NCI-H460 (cell line): ENCODE measurements around the gene U2SURP. TPM values are rescaled to one million over a fixed set of nuclear protein-coding genes. Genes with fewer than 3 reads are reported as not detected.

ENCODE experiments used
- DNase-seq: peaks from one replicate; pipeline ENCODE4 v3.0.0-alpha.2; 2016; ENCODE audit warnings: low read depth; ENCODE audit errors: extremely low read depth
- small RNA-seq, 2 experiments: library from RNA; depleted of rRNA; stranded (forward); fragments of <200 nt; gene quantifications; one replicate each; pipeline ENCODE3, GENCODE V24; 2014
- total RNA-seq: library from RNA; depleted of rRNA; stranded (reverse); fragments of >200 nt; shearing (Covaris generic); gene quantifications from 2 replicates; pipeline ENCODE4 v1.2.3, GENCODE V29; 2014; rRNA removed

Gene U2SURP
- total RNA-seq, 1 experiment from 2014 or later = 121 TPM

DNA sequence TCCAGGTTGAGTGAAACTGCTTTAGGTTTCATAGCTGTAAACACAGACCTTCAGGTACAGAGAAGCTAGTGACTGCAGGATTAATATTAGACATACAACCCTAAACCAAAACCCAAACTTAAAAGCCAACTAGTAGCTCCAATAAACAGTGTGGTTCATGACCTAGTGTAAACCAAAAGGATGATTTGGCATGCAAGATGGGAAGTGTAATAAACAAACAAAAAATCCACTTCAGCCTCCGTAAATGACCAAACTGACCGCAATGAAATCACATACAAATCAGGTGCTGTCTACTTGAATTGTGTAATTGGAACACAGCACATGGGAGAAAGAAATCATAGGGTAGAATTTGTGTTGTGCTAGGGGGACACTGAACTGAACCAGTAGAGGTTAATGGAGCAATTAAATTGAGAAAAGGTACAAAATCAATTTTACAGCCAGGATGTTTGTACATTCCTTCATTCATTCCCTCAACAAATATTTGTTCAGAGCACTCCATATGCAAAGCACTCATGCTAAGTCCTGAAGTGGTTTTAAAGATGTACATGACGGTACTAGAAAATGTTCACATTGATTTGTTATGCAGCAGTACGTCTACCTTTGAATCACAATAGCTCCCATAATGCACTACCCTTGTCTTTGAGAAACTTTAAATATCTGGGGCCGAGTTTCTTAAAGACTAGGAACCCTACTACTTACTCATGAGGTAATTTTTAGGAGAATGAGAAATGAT, 96.8 kb downstream of the U2SURP start:
- DNase-seq = no peak

DNA sequence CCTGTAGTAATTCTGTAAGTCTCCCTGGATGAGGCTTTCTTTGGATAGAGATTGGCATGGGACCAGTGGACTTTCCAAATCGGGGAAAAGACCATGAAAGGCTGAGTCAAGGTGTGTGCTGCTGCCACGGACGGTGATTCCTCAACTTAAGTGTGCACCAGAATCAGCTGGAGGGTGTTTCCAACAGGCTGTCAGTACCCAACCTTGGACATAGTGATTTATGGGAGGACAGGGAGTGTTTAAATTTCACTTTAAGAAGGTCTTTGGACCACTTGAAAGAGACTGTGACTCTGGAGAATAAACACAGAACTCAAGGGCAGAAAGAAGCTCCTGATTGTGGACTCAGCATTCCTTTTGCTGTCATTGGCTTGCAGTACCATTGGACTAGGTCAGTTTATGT, 97.8 kb downstream of the U2SURP start:
- no peak for DNase-seq

DNA sequence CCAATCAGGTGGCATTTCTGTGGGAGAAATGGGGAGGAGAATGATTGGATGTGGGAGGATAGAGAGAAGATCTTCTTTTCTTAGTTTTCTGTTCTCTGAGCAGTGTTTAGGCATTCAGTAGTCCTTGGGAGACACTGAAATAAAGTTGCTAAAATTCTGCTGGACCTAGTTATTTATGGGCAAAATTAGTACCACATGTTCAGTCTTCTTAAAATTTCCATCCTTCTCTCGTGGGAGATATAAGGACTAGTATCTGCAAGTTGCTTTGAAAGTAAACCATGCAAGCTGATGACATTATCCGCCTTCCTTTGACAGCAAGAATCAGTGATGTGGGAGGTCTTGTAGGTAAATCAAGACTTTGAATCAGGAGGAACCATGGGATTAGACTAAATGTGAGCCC, 98.3 kb downstream of the U2SURP start:
- DNase-seq = no peak

DNA sequence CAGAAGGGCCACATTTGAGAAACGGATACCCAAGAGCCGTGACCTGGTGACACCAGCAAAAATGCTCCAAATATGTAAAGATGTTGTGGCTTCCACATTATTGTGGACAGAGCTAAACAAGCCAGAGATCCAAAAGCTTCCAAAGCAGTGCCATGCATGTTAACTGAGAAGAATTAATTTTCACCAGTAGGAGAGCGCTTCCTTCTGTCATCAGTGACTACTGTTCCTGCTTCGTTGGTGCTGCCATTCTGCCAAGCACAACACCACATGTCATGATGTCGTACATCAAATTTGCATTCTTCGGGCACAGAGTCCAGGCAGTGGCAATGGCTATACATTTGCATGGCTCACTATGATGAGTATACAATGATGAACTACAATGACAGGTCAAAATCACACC, 99.1 kb downstream of the U2SURP start:
- DNase-seq = no peak

DNA sequence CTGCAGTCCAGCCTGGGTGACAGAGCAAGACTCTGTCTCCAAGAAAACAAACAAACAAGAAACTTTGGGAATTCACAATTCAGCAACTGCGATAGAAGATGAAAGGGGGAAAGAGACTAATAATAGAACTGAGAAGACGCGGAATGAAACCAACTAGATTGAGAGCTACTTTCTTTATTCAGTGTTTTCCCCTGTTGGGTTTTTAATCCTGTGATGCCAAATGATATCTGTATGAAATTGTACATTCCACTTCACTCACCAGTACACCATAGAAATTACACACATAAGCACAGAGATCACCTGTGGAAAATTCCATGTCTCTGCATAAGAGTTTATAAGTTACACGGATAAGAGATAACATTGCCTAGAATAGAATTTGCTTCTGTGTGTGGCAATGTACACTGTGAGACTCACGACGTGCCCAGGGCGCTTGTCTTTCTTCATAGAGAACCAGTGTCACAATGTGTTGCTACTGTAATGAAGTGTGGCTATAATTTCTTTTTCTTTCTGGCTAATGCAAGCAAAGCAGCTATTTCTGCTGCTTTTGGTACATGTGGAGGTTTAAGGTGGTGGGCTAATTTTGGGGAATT, 100.5 kb downstream of the U2SURP start:
- DNase-seq = no peak

DNA sequence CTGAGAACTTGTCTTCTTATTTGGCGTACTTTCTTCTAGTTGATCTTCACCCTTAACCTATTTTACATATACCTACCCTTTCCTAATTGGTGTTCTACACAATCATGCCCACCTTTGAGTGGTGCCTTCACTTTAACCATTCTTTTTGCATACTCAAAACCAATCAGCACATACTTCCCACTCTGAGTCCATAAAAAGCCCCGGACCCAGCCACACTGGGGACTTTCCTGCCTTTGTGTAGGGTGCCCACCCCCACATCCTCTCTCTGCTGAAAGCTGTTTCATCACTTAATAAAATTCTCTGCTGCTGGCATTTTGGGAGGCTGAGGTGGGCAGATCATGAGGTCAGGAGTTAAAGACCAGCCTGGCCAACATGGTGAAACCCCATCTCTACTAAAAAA, 102.3 kb downstream of the U2SURP start:
- no peak for DNase-seq

DNA sequence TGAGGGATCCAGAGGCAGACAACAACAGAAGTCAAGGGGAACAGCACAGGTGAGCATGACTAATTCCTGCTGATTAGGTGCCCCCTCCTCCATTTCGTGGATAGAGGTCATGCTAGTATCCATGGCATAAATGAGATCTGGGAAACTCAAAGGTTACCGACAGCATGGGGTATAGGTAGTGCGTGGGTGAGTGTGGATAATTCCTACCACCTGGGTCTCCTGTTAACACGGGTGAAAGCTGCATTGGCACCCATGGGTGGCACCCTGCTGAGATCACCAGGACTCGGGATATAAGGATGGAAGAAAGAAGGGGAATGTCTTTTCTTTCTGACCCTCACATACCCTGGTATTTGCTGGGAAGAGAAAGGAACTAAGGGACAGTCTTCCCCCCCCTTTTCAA, 103.8 kb downstream of the U2SURP start:
- DNase-seq = no peak

DNA sequence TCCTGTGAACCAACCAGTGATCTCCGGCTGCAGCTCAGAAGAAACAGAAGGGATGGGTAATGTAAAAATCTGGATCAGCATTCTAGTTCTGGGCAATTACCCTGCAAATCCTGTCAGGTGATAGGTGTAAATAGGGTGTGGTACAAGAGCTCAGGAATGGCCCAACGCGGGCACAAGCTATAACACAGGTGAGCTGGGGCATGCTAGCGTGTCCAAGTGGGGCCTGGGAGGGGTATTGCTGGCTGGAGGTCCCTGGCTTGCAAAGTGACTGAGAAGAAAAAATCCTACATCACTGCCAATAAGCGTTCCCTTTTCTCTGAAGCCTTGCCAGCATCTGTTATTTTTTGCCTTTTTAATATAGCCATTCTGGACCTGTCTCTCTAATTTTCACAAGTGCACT, 108.5 kb downstream of the U2SURP start:
- no peak for DNase-seq

Small RNAs within 50 kb of the gene (small RNA-seq; reads per million reads assigned to genes)
- gene AC021074.2 = 0 reads per million in 2 experiments

Other genes with a start within 250 kb of the U2SURP start
- gene PCOLCE2, start 112.5 kb upstream of the U2SURP start, total RNA-seq = 19.2 and 20.8 TPM in 2 replicates
- gene PAQR9, start 37.9 kb upstream of the U2SURP start, total RNA-seq = 0.29 and 0.47 TPM in 2 replicates
- 0.40 and 0.49 TPM in 2 replicates for gene CHST2, start 118.2 kb downstream of the U2SURP start, total RNA-seq